Type B pancreatic cell (in vitro differentiated cells): Measurements from ENCODE around the gene NES. TPM values are rescaled to one million over a fixed set of nuclear protein-coding genes. Genes with fewer than 3 reads are reported as not detected.

Experiments used
- DNase-seq: peaks from one replicate; pipeline ENCODE4 v3.0.0; 2021; ENCODE audit warnings: mixed read lengths; ENCODE audit not compliant: unreplicated experiment; ENCODE audit errors: extremely low spot score
- H3K27ac Mint-ChIP-seq: 2 replicates; pipeline ENCODE4 v1.8.0; 2021; ENCODE audit warnings: mild to moderate bottlenecking, mixed read lengths
- H3K27me3 Mint-ChIP-seq: 2 replicates; pipeline ENCODE4 v1.8.0; 2021; ENCODE audit warnings: mixed read lengths
- H3K36me3 Mint-ChIP-seq: 2 replicates; pipeline ENCODE4 v1.8.0; 2021; ENCODE audit warnings: mixed read lengths
- H3K4me1 Mint-ChIP-seq: one replicate; pipeline ENCODE4 v1.8.0; 2021; ENCODE audit warnings: mixed read lengths; ENCODE audit not compliant: unreplicated experiment
- H3K4me3 Mint-ChIP-seq: 2 replicates; pipeline ENCODE4 v1.8.0; 2021; ENCODE audit warnings: mild to moderate bottlenecking, mixed read lengths
- H3K9me3 Mint-ChIP-seq: 2 replicates; pipeline ENCODE4 v1.8.0; 2021; ENCODE audit warnings: mixed read lengths
- total RNA-seq: library from RNA; stranded (reverse); gene quantifications from 2 replicates; pipeline ENCODE4 v1.2.1, GENCODE V29; 2021; ENCODE audit warnings: low replicate concordance
- TF ChIP-seq, protein P1 (sequence below): fragments of 200-600 bp; sonication (generic); conservative IDR thresholded peaks from 2 replicates; pipeline ENCODE4 v1.5.0; 2021; ENCODE audit warnings: antibody characterized with exemption, mild to moderate bottlenecking

NES gene
- total RNA-seq, 1 donor from 2014 or later, result 125 TPM

DNA sequence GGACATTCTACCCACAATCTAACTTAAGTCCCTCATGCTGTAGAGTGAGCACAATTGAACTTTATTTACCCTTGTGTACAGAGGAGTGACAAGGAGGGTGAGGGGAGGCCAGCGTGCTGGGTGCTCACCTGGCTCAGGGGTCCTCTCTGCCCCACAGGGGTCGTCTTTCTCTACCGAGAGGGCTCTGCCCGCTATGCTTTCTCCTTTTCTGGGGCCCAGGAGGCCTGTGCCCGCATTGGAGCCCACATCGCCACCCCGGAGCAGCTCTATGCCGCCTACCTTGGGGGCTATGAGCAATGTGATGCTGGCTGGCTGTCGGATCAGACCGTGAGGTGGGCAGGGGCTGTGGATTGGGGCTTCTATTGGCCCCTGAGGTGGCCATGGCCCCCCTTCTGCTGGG, 29.9 kb downstream of the NES start:
- Mint-ChIP-seq H3K27me3 (peaks cover 92% of the 10 kb centered on the region), H3K27ac (no peak overlapping the region), H3K4me1 (no peaks in the 10 kb centered on the region), H3K4me3 (no peak overlapping the region), H3K36me3 (no peaks in the 10 kb centered on the region), H3K9me3 (peaks cover 5% of the 10 kb centered on the region)
- no peak for DNase-seq
- TF ChIP-seq, protein P1, sequence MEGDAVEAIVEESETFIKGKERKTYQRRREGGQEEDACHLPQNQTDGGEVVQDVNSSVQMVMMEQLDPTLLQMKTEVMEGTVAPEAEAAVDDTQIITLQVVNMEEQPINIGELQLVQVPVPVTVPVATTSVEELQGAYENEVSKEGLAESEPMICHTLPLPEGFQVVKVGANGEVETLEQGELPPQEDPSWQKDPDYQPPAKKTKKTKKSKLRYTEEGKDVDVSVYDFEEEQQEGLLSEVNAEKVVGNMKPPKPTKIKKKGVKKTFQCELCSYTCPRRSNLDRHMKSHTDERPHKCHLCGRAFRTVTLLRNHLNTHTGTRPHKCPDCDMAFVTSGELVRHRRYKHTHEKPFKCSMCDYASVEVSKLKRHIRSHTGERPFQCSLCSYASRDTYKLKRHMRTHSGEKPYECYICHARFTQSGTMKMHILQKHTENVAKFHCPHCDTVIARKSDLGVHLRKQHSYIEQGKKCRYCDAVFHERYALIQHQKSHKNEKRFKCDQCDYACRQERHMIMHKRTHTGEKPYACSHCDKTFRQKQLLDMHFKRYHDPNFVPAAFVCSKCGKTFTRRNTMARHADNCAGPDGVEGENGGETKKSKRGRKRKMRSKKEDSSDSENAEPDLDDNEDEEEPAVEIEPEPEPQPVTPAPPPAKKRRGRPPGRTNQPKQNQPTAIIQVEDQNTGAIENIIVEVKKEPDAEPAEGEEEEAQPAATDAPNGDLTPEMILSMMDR, result no peak

- peaks cover 89% of the 10 kb centered on the region for H3K27me3 Mint-ChIP-seq
- DNase-seq, result no peak
- no peaks in the 10 kb centered on the region for H3K36me3 Mint-ChIP-seq
- TF ChIP-seq, protein P1, result no peak
- H3K27ac Mint-ChIP-seq, result no peak overlapping the region
- H3K4me1 Mint-ChIP-seq, result peaks cover under 1% of the 10 kb centered on the region
- no peaks in the 10 kb centered on the region for H3K9me3 Mint-ChIP-seq
- H3K4me3 Mint-ChIP-seq, result no peak overlapping the region
These were observed 30.4 kb downstream of the NES start for GRCh38 chr1:156646738-156647211.

DNA sequence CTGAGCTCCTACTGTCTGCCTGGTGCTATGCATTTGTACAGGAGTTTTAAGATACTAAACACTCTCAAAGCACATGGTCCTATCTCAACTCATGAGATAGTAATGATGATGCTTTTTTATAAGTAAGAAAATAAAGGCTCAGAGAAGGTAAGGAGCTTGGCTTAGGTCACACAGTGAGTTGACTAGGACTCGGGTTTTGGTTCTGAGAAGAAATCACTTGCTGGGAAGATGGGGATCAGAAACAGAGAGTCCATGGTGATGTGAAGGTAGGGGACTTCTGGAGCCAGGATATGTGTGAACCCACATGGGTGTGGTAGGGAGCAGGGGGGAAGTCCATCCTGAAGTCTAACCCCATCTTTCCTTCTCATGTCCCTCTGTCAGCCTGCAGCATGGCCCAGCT, 31.5 kb downstream of the NES start:
- H3K4me3 Mint-ChIP-seq, result no peak overlapping the region

GRCh38 chr1:156645056-156645455, 32.2 kb downstream of the NES start:
- Mint-ChIP-seq H3K4me3 (no peak overlapping the region), H3K27me3 (peaks cover 91% of the 10 kb centered on the region), H3K36me3 (no peaks in the 10 kb centered on the region), H3K4me1 (peaks cover 5% of the 10 kb centered on the region), H3K9me3 (no peaks in the 10 kb centered on the region), H3K27ac (no peak overlapping the region)
- TF ChIP-seq, protein P1, result no peak
- DNase-seq, result no peak

More for the DNA sequence above, 31.5 kb downstream of the NES start:
- Mint-ChIP-seq H3K9me3 (no peaks in the 10 kb centered on the region), H3K36me3 (no peaks in the 10 kb centered on the region), H3K27me3 (peaks cover 91% of the 10 kb centered on the region), H3K27ac (no peak overlapping the region), H3K4me1 (peaks cover 5% of the 10 kb centered on the region)
- no peak for DNase-seq
- TF ChIP-seq, protein P1, result no peak

DNA sequence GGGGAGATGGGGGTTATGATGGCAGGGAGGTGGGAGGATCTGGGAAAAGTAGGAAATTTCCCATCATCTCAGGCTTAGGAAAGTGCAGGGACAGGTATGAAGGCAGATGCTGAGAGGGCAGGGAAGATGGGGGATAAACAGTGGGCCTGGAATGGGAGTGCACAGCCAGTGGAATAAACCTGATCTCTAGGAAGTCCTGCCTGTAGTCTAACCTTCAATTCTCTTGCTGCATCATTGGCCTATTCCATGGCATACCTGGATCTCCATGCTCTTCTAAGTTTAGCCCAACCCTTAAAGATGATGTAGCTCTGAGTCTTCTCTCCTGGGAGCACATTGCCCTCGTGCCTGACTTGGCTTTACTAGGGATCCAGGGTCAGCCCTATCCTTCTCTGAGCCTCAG, 32.6 kb downstream of the NES start:
- no peaks in the 10 kb centered on the region for H3K9me3 Mint-ChIP-seq
- H3K27me3 Mint-ChIP-seq, result peaks cover 91% of the 10 kb centered on the region
- no peaks in the 10 kb centered on the region for H3K36me3 Mint-ChIP-seq
- TF ChIP-seq, protein P1, result no peak
- DNase-seq, result no peak
- H3K4me1 Mint-ChIP-seq, result peaks cover 5% of the 10 kb centered on the region
- H3K4me3 Mint-ChIP-seq, result no peak overlapping the region
- H3K27ac Mint-ChIP-seq, result no peak overlapping the region

DNA sequence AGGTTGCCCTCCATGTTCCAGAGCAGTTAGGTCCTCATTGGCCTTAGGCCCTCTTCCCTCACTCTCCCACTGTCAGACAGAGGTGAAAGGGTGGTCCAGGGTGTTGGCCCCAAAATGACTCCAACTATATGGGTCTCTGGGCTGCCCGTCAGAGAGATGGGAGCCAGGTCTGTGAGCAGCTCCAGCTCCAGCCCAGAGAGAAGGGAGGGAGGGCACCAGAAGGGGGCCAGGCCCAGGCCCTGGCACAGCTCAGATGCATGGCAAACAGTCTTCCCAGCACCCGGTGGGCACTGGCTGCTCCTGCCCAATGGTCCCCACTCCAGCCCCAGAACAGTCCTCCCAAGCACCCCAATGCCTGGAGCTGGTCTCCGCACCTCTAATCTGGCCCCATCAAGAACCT, 33.1 kb downstream of the NES start:
- TF ChIP-seq, protein P1, result no peak
- Mint-ChIP-seq H3K36me3 (no peaks in the 10 kb centered on the region), H3K27me3 (peaks cover 91% of the 10 kb centered on the region), H3K4me1 (peaks cover 5% of the 10 kb centered on the region), H3K9me3 (no peaks in the 10 kb centered on the region), H3K27ac (no peak overlapping the region), H3K4me3 (no peak overlapping the region)
- no peak for DNase-seq
